GM18858 (cell line): Measurements from ENCODE around the gene CHST12.
"Not testable (repeated sequence)": the region's sequence is repeated elsewhere in the genome, so short reads cannot be mapped to it uniquely, and the experiment has no call there.

Source experiments
- ATAC-seq: cut with Tn5 transposase; IDR thresholded peaks from one replicate; pipeline ENCODE4 v1.9.1; 2021; ENCODE audit not compliant: unreplicated experiment

The CHST12 gene

DNA sequence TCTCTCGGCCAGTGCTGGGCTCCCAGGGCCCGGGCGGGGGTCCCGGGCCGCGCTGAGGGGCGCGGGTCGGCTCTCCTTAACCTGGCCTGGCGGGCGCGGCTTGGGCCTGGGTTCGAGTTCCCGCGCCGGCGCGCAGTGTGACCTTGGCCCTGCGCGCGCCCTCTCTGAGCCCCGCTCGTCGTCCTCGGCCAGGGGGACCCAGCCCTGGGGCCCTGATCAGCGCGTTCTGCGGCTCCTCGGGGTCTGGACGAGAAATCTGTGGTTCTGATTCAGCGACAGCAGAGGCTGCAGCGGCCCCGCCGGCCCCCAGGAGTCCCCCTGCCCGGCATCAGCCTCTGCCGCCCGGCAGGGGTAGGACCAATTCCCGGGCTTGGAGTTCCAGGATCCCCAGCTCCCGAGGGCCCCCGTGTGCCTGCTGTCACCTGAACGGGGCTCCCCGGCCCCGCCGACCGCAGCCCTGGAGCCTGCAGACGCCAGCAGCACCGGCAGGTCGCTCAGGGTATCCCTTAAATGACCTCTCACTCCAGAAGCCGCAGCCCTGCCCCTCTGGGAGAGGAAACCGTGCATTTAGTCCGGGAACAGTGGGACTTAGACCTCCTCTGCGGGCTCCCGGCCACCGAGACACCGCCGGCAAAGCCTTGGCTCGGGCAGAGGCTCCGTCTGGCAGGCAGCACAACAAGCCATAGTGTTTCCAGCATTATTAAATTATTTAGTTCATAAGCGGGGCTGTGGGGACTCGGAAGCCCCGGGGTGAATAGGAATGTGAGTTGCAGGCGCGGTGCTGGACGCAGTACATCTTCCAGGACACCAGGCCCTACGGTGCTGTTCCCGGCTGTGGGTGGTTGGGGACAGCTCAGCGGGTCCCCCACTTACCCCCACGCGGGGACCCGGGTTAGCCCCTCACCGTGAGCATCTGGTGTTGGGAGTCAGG lies 572 bp downstream of the CHST12 start:
- no peak for ATAC-seq

DNA sequence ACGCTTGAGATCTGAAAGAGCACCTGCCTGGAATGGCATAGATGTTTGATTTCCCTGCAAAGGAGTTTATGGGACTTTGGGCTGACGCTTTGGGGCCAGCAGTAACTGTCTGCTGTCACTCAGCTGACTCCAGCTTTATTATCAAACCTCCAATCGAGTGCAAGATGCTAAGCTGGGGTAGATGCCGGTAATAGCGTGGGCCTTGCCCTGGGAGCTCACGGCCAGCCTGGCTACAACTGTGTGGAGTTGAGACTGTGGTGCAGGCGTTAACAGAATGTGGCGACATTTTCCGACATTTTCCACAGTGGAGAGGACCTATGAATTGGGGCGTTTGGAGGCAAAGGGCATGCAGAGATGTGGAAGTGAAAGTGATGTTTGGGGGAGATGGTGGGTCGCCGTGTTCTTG lies 1.3 kb downstream of the CHST12 start:
- no peak for ATAC-seq

DNA sequence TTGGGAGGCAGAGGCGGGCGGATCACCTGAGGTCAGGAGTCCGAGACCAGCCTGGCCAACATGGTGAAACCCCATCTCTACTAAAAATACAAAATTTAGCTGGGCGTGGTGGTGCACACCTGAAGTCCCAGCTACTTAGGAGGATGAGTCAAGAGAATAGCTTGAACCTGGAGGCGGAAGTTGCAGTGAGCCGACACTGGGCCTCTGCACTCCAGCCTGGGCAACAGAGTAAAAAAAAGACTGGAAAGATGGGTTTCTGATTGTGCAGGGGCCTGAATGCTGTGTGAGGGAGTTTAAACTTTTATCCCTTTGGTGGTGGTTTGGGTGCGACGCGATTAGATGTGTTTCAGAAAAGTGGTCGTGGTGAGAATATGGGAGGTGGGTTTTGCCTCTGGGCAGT lies 1.8 kb downstream of the CHST12 start:
- no peak for ATAC-seq

DNA sequence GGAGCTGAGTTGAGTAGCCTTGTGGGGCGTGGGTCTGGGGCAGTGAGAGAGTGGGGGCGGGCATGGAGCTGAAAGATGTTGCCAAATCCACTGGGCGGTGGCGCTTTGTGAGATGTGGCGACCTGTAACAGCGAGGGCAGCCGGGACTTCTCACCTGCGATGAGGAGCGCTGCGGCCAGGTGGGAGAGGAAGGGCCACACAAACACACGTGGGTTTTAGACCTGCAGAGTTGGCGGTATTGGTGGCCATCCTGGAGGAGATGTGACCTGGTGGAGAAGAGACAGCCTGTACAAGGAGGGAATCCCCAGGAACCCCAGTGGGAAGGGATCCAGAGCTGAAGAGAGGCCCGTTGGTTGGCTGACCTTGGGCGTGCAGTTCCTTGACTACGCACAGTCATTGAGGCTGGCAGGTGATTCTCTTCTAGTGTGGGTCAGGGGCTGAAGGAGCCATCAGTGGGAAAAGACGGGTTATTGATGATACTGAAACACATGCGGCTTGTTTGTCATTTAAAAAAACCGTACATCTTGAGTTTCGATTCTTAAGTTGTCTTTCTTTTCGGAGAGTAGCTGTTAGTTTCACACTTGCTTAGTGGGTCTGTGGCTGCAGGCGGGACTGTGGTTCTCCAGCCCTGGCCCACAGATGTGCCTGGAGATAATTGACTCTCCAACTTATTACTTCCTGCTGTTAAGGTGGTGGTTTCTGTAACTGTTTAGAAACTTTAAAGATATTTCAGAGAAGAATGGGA lies 2.4 kb downstream of the CHST12 start:
- ATAC-seq = peak; percentile 42

DNA sequence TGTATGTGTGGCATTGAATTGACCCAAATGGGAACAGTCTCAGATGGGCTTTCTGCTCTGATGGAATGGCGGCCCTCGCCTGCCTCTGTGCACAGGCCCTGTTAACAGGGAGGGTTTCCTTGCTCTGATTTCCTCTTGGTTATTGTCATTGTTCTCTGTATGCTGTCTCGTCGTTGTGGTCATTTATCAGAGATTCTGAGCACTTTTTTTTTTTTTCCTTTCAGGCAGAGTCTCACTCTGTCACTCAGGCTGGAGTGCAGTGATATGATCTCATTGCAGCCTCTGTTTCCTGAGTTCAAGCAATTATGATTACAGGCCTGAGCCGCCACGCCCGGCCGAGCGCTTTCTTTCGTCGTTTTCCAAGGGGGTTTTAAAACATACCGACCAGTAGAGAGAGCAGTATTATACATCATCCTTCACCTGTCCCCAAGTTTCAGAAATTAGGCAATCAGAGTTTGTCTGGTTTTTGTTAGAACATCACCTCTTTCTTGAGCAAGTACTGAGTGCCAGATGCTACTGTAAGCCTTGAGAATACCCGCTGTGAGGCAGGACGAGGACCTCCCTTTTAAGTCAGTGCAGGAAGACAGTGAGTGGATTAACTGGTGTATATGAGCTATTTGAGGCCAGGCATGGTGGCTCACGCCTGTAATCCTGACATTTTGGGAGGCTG lies 6.5 kb downstream of the CHST12 start:
- ATAC-seq = no peak

DNA sequence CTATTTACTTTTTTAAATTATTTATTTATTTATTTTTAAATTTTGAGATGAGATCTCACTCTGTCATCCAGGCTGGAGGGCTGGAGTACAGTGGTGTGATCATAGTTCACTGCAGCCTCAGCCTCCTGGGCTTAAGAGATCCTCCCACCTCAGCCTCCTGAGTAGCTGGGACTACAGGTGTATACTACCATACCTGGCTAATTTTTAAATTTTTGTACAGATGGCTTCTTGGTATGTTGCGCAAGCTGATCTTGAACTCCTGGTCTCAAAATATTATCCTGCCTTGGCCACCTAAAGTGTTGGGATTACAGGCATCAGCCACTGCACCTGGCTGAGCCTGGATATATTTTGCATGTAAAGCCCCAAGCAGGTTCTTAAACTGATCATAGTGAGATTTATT lies 7.6 kb downstream of the CHST12 start:
- ATAC-seq = no peak

DNA sequence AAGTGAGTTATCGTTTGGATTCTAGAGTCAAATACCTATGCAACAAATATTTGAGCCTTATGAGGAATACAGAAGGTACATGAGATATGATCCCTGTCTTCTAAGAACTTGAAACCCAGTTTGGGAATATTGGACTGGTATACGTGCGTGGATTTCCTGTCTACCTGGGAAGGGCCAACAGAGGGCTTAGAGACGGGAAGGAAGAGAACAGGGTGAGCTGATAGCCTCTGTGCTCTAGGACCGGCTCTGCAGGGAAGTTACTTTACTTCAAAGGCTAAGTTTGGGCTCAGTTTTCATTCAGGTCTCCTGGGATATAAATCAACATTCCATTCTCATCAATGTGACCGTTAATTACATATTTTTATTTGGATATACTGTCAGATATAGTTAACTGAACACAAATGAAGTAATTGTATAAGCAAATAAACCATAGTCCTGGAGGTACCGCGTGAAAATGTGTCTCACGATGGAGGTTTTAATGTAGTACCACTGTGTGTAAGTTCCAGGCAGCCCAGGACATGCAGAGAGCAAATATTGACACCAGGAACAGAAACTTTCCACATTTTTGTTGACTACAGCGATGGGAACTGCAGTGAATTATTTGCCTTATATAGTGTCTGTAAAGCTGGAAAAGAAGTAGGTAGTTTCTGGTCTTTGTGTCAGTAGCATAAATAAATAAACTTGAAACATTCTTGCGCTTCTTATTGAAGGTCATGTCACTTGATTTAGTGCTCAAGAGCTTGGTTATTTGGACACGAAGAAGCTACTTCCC lies 8.6 kb downstream of the CHST12 start:
- ATAC-seq = no peak

DNA sequence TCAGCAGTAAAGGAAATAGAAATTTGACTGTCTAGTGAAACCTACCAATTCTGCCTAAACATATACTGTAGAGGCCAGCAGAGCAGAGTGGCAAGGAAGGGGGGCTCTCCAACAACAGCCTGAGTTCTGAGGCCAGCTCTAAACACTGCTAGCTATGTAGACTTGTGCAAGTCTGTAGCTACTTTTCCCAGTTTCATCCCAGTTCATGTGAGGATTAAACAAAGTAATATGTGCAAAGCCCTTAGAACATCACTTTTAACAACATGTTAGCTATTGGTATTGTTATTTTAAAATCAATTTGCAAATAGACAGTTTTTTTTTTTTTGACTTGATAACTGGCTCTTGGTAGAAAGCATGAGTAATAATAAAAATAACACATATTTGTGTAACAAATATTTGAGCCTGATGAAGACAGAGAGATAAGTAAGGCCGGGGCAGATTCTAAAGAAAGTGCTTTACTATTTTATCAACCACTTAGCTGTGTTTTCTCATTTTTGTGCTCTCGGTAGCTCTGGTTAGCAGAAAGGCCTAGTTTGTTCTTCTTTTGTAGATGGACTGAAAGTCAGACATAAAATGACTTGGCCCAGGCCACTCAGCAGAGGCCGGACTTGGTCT lies 9.3 kb downstream of the CHST12 start:
- ATAC-seq = no peak

DNA sequence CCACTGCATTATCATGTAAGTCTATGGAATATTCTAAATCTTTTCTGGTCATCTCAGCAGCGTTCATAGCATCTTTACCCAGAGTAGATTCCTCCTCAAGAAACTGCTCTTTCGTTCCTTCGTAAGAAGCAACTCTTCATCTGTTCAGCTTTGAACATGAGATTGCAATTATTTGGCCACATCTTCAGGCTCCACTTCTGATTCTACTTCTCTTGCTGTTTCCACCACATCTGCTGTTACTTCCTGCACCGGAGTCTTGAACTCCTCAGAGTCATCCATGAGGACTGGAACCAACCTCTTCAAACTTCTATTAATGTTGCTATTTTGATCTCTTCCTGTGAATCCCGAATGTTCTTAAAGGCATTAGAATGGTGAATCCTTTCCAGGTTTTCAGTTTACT lies 12.7 kb downstream of the CHST12 start:
- ATAC-seq = no peak

DNA sequence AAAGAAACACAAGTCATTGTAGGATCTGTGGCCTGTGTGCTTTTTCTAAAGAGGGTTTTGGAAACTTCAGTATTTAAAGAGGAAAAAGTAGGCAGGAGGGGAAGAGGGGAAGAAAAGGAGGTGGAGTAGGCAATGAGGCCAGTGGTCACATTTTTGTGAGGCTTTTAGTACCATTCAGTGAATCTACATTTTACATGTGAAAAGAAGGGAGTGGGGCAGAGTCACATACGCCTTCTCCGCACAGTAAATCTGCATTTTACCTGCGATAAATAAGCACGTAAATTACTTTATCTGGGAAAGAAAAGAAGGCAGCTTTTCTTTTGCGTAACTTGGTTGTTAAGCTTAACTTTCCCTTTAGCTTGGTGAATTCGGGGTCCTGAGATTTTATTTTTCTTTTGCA lies 13.2 kb downstream of the CHST12 start:
- no peak for ATAC-seq

DNA sequence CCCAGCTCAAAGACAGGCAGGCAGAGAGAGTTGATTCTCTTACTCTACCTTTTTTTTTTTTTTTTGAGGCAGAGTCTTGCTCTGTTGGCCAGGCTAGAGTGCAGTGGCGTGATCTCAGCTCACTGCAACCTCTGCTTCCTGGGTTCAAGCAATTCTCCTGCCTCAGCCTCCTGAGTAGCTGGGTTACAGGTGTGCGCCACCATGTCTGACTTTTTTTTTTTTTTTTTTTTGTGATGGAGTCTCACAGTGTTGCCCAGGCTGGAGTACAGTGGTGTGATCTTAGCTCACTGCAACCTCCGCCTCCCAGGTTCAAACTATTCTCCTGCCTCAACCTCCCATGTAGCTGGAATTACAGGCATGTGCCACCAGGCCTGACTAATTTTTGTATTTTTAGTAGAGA lies 13.8 kb downstream of the CHST12 start:
- not testable (repeated sequence) for ATAC-seq

DNA sequence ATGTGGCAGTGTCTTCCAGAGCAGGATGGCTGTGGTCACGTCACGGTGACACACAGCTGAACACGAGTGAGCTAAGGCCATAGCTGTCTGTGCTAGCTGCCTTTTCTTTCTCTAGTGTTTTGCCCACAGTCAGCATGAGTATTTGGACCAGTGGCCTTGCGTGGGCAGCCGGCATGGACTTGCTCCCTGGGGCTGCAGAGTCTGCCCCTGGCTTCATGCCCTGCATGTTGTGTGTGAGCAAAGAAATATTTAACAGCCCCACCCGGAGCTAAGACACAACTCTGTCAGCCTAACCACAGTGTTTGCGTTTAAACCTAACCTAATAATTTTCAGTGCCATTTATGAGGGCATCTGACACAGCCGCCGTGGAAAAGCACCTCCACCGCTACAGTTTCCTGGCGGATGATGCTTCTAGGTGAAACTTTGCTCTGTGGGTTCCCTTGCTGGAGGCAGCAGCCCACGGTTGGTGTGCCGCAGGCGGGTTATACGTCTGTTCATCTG lies 14.6 kb downstream of the CHST12 start:
- no peak for ATAC-seq

DNA sequence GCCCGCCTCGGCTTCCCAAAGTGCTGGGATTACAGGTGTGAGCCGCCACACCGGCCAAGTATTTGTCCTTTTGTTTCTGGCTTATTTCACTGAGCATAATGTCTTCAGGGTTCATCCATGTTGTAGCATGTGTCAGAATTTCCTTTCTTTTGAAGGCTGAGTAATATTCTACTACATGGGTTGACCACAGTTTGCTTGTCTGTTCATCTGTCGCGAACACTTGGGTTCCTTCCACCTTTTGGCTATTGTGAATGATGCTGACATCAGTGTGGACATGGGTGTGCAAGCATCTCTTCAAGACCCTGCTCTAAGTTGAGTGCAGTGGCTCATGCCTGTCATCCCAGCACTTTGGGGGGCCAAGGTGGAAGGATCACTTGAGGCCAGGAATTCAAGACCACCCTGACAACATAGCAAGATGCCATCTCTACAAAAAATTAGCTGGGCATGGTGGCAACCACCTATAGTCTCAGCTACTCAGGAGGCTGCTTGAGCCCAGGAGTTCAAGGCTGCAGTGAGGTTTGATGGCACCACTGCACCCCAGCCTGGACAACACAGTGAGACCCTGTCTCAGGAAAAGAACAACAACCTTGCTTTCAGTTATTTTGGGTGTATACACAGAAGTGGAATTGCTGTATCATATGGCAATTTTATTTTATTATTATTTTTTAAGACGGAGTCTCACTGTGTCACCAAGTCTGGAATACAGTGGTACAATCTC lies 17.0 kb downstream of the CHST12 start:
- ATAC-seq = no peak

DNA sequence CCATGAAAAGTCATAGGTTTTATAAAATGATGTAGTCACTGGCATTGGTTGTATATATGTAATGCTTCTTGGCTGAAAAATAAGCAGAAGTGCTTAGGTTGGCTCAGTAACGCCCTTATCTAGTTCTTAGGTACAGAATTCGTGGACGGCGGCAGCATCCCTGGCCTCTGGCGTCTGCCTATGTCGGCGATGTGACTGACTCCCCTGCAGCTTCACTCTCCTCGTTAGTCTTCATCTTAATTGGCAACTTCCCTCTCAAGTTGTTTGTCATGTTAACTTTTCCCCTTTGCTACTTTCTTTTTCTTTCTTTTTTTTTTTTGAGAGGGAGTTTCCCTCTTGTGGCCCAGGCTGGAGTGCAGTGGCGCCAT lies 18.5 kb downstream of the CHST12 start:
- no peak for ATAC-seq

DNA sequence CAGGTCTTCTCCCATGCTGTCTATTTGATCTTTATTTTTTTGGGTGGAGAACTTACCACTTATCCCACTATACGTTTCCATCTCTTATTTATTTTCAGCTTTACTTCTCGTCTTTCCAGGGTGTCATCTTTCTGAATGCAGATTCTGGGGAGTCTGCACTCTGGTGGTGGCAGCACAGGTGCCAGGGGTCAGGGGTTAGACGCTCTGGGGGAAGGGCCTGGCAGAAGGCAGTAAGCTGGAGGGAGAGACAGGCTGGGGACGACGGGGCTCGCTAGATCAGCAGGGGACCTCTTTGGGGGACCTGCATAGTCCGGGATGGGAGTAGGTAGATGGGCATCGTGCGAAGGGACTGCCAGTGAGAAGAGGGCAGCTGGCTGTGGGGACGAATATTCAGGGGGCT lies 22.3 kb downstream of the CHST12 start:
- no peak for ATAC-seq

DNA sequence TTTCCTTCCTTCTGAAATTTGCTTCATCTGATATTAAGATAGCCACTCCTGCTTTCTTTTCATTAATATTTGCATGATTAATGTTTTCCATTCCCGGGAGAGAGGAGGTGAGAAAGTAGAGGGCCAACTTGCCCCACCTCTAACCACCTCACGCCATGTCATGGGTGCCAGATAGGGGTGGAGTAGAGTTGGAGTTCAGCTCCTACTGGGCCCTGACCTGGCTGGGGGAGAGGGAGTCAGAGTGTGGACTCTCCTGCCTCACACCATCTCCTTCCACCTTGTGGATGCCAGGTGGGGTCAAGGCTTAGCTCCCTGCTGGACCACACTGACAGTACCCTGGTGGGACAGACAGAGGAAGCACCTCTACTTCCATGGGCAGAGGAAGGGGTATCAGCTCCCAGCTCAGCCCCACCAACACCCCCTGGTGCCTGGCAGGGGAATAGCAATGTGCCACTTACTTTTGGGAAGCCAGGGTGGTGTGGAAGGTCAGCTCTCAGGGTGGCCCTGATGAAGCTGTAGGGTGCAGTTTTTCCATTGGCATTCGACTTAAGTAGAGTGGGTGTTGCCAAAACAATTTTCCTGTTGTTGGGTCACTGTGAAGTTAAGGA lies 28.0 kb downstream of the CHST12 start:
- no peak for ATAC-seq

DNA sequence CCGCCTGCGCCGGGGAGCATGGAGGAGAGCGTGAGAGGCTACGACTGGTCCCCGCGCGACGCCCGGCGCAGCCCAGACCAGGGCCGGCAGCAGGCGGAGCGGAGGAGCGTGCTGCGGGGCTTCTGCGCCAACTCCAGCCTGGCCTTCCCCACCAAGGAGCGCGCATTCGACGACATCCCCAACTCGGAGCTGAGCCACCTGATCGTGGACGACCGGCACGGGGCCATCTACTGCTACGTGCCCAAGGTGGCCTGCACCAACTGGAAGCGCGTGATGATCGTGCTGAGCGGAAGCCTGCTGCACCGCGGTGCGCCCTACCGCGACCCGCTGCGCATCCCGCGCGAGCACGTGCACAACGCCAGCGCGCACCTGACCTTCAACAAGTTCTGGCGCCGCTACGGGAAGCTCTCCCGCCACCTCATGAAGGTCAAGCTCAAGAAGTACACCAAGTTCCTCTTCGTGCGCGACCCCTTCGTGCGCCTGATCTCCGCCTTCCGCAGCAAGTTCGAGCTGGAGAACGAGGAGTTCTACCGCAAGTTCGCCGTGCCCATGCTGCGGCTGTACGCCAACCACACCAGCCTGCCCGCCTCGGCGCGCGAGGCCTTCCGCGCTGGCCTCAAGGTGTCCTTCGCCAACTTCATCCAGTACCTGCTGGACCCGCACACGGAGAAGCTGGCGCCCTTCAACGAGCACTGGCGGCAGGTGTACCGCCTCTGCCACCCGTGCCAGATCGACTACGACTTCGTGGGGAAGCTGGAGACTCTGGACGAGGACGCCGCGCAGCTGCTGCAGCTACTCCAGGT lies 29.7 kb downstream of the CHST12 start:
- ATAC-seq = no peak

DNA sequence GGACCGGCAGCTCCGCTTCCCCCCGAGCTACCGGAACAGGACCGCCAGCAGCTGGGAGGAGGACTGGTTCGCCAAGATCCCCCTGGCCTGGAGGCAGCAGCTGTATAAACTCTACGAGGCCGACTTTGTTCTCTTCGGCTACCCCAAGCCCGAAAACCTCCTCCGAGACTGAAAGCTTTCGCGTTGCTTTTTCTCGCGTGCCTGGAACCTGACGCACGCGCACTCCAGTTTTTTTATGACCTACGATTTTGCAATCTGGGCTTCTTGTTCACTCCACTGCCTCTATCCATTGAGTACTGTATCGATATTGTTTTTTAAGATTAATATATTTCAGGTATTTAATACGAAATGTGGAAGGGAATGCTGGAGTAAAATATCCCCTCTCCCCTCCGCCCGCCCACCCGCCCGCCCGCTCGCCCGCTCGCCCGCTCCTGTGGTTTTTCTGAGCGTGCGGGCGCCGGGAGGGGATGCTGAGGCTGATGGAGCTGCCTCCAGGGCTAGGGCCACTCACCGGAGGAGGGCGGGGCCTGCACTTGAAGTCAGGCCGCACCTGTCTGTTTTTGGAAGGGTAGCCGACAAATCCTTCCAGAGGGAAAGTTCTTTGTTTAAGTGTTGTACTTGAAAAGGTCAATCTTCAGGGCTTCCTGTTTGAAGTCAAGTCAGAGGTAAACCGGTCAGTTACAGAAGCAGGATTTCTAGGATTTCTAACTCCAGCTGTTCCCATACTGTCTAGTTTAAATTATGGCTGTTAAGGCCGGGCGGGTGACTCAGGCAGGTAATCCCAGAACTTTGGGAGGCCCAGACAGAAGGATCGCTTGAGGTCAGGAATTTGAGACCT lies 30.5 kb downstream of the CHST12 start:
- no peak for ATAC-seq
